Measurements from ENCODE around the gene HGF.
"Not testable (repeated sequence)": the region's sequence is repeated elsewhere in the genome, so short reads cannot be mapped to it uniquely, and the experiment has no call there.

HGF gene

GRCh38 chr7:81769891-81770727, at the start of gene HGF:
TSS of gene HGF (minus strand) at chr7:81770047. CDS start at chr7:81769971, 76 bp downstream.
- CTCF ChIA-PET, result interaction anchor here (0.7 kb wide), 2 partner anchors 13 to 202 kb away, joined by 3 to 4 read pairs; no protein-coding TSS in a partner anchor
- H3K27ac ChIP-seq, result no peak within 1 kb of the TSS
- POLR2A ChIA-PET (ENCODE audit: low non-redundant PET), result no interaction called here
- TF ChIP-seq CTCF (conservative IDR thresholded peaks at IDR 0.05; ENCODE audit: low read depth), result no peak
- DNase-seq (ENCODE audit: low spot score), result no peak

GRCh38 chr7:81816312-81816711, 46.5 kb upstream of the HGF start:
- H3K27ac ChIP-seq, result no peak overlapping the region
- DNase-seq (ENCODE audit: low spot score), result no peak
- no peak for TF ChIP-seq CTCF (conservative IDR thresholded peaks at IDR 0.05; ENCODE audit: low read depth)
- CTCF ChIA-PET, result no interaction called here
- POLR2A ChIA-PET (ENCODE audit: low non-redundant PET), result no interaction called here

GRCh38 chr7:81812866-81813476, 43.1 kb upstream of the HGF start:
- DNase-seq (ENCODE audit: low spot score); CTCF ChIA-PET; H3K27ac ChIP-seq; POLR2A ChIA-PET (ENCODE audit: low non-redundant PET): not testable (repeated sequence)

- no peak overlapping the region for H3K27ac ChIP-seq
- ChIA-PET POLR2A (ENCODE audit: low non-redundant PET) (no interaction called here), CTCF (no interaction called here)
- TF ChIP-seq CTCF (conservative IDR thresholded peaks at IDR 0.05; ENCODE audit: low read depth), result no peak
- no peak for DNase-seq (ENCODE audit: low spot score)
Observed at GRCh38 chr7:81811956-81812865, 42.4 kb upstream of the HGF start.

- CTCF ChIA-PET, result no interaction called here
- POLR2A ChIA-PET (ENCODE audit: low non-redundant PET), result no interaction called here
- no peak for TF ChIP-seq CTCF (conservative IDR thresholded peaks at IDR 0.05; ENCODE audit: low read depth)
- H3K27ac ChIP-seq, result no peak overlapping the region
- no peak for DNase-seq (ENCODE audit: low spot score)
Observed at GRCh38 chr7:81810476-81811155, 40.8 kb upstream of the HGF start.

- DNase-seq (ENCODE audit: low spot score); H3K27ac ChIP-seq; POLR2A ChIA-PET (ENCODE audit: low non-redundant PET); CTCF ChIA-PET: not testable (repeated sequence)
Observed at GRCh38 chr7:81808310-81808709, 38.5 kb upstream of the HGF start.

GRCh38 chr7:81803267-81803666, 33.4 kb upstream of the HGF start:
- CTCF ChIA-PET, result no interaction called here
- POLR2A ChIA-PET (ENCODE audit: low non-redundant PET), result no interaction called here
- H3K27ac ChIP-seq, result no peak overlapping the region
- no peak for DNase-seq (ENCODE audit: low spot score)
- no peak for TF ChIP-seq CTCF (conservative IDR thresholded peaks at IDR 0.05; ENCODE audit: low read depth)

Measured in RWPE1 (cell line).